ENCODE data around the gene PPIE. TPM values are rescaled to one million over a fixed set of nuclear protein-coding genes. Genes with fewer than 3 reads are reported as not detected.

The PPIE gene
- total RNA-seq, 4 donors from 2014 or later = 38.5 to 45.1 (median 42.0) TPM

DNA sequence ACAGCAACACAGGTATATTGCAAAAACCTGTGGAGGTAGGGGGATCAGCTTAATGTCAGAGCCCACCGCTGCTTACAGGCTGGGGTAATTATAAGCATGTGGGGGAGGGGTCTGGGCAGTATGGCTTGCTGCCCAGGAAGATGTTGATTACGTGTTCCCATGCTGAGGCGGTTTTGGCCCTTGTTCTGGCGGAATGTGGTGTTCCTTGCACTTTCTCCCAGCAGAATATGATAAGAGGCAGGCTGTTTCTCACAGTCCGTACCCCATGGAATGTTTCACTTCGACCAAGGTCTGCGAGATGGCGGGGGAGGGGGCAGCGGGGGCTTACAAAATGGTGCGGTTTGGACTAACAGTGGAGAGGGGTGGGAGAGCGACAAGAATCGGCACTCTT, 37.6 kb upstream of the PPIE start:
- Histone ChIP-seq H3K4me1 (peaks cover 0 to 10% (median 0%) of the 10 kb centered on the region in 3 donors), H3K27me3 (peaks cover 20% of the 10 kb centered on the region), H3K27ac (no peak overlapping the region), H3K4me3 (no peak overlapping the region), H3K9me3 (no peaks in the 10 kb centered on the region), H3K36me3 (no peaks in the 10 kb centered on the region)
- ATAC-seq = no peak
- WGBS, 2 donors (ENCODE audit: low coverage in 1 of 2) = 7 to 17% methylated on average over 4 to 8 of the region's 12 CpGs
- TF ChIP-seq POLR2AphosphoS5 (IDR thresholded peaks at IDR 0.05) = no peak
- TF ChIP-seq, protein P1, sequence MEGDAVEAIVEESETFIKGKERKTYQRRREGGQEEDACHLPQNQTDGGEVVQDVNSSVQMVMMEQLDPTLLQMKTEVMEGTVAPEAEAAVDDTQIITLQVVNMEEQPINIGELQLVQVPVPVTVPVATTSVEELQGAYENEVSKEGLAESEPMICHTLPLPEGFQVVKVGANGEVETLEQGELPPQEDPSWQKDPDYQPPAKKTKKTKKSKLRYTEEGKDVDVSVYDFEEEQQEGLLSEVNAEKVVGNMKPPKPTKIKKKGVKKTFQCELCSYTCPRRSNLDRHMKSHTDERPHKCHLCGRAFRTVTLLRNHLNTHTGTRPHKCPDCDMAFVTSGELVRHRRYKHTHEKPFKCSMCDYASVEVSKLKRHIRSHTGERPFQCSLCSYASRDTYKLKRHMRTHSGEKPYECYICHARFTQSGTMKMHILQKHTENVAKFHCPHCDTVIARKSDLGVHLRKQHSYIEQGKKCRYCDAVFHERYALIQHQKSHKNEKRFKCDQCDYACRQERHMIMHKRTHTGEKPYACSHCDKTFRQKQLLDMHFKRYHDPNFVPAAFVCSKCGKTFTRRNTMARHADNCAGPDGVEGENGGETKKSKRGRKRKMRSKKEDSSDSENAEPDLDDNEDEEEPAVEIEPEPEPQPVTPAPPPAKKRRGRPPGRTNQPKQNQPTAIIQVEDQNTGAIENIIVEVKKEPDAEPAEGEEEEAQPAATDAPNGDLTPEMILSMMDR (IDR thresholded peaks at IDR 0.05) = no peak

DNA sequence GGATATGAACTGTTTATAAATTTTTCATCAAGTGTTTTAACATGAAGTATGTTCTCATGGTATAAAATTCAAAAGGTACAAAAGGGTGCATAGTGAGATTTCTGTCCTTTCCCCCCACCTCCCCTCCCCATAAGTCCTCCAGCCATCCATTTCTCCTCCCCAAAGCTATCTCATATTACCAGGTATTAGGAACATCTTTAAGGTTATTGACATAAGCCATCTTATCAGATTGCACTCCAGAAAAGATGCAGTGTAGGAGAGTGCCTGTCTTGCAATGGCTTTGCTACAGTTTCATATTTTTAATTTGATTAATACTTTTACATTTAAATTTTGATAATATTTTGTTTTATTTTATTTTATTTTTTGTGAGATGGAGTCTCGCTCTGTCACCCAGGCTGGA, 33.9 kb upstream of the PPIE start:
- no peaks in the 10 kb centered on the region for H3K9me3 ChIP-seq
- TF ChIP-seq, protein P1 (IDR thresholded peaks at IDR 0.05) = no peak
- no peak for TF ChIP-seq POLR2AphosphoS5 (IDR thresholded peaks at IDR 0.05)
- no peak for TF ChIP-seq POLR2A (IDR thresholded peaks at IDR 0.05)
- no peak for TF ChIP-seq EP300 (IDR thresholded peaks at IDR 0.05)
- H3K4me3 ChIP-seq = no peak overlapping the region
- no peak for ATAC-seq
- H3K27ac ChIP-seq = no peak overlapping the region
- peaks cover 18% of the 10 kb centered on the region for H3K27me3 ChIP-seq
- no peaks in the 10 kb centered on the region for H3K36me3 ChIP-seq
- WGBS, 2 donors (ENCODE audit: low coverage in 1 of 2) = 100% methylated on average over 1 of the region's 1 CpG; no CpG with 5 or more reads in 1 of the 2 donors
- peaks cover 0 to 10% (median 0%) of the 10 kb centered on the region in 3 donors for H3K4me1 ChIP-seq

DNA sequence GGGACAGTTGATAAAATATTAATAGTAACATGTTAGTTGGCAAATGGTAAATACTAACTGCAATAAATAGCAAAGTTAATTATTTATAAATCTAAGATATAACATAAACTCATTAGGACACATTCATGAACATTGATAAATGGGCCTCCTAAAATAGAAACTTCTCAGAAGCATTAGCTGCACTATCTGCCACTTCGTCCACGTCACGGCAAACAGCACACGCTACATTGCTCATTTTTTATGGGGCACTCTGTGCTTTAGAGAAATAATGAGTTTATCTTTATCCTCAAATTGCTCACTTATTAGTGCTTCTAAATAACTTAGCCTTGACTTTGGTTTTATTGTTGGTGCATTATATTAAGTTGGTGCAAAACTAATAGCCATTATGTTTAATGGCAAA, 31.2 kb upstream of the PPIE start:
- H3K27ac ChIP-seq = no peak overlapping the region
- no peak overlapping the region for H3K4me3 ChIP-seq
- H3K9me3 ChIP-seq = no peaks in the 10 kb centered on the region
- WGBS, 2 donors (ENCODE audit: low coverage in 1 of 2) = 40 to 76% methylated on average over 4 of the region's 4 CpGs
- no peaks in the 10 kb centered on the region for H3K36me3 ChIP-seq
- H3K27me3 ChIP-seq = peaks cover 28% of the 10 kb centered on the region
- TF ChIP-seq POLR2A (IDR thresholded peaks at IDR 0.05) (no peak), EP300 (IDR thresholded peaks at IDR 0.05) (no peak), POLR2AphosphoS5 (IDR thresholded peaks at IDR 0.05) (no peak)
- TF ChIP-seq, protein P1 (IDR thresholded peaks at IDR 0.05) = no peak
- no peaks in the 10 kb centered on the region for H3K4me1 ChIP-seq
- ATAC-seq = no peak

DNA sequence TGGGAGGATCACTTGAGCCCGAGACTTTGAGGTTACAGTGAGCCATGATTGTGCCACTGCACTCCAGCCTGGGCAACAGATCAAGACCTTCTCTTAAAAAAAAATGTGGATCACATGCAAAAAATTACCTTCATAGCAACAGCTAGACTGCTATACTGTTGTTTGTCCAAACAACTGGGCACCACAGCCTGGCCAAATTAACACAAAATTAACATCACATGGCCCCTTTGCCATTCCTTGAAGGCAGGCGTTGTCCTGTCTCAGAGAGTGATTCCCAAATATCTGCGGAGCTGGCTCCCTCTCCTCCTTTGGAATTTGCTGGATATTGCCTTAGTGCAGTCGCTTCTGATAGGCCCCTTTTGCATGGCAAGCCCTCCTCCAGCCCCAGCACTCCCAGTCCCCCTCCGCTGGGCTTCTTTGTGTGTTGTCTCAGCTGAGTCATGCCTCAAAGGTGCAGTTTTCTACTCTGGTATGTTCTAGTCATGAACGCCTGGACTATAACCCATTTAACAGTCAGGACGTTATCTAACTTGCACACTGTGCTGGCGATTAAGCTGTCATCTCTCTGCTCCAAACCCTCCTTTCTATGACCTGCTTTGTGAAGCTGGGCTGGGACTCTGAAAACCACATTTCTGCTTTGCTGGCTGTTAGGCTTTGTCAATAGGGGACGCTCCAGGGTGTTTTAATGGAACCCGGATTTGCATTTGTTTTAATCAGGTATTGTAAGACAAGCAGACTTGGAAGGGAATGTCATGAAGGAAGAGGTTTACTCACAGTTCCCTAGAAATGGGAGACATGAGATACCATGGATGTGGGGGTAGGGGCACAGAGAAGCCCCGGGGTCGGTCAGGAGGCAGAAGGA, 27.3 kb upstream of the PPIE start:
- Histone ChIP-seq H3K27ac (no peak overlapping the region), H3K9me3 (no peaks in the 10 kb centered on the region), H3K36me3 (no peaks in the 10 kb centered on the region), H3K4me1 (no peaks in the 10 kb centered on the region), H3K4me3 (no peak overlapping the region), H3K27me3 (peaks cover 59% of the 10 kb centered on the region)
- TF ChIP-seq POLR2AphosphoS5 (IDR thresholded peaks at IDR 0.05) (no peak), EP300 (IDR thresholded peaks at IDR 0.05) (no peak), POLR2A (IDR thresholded peaks at IDR 0.05) (no peak)
- TF ChIP-seq, protein P1 (IDR thresholded peaks at IDR 0.05) = no peak
- 60 to 79% methylated on average over 5 of the region's 12 CpGs for WGBS, 2 donors (ENCODE audit: low coverage in 1 of 2)
- ATAC-seq = no peak

DNA sequence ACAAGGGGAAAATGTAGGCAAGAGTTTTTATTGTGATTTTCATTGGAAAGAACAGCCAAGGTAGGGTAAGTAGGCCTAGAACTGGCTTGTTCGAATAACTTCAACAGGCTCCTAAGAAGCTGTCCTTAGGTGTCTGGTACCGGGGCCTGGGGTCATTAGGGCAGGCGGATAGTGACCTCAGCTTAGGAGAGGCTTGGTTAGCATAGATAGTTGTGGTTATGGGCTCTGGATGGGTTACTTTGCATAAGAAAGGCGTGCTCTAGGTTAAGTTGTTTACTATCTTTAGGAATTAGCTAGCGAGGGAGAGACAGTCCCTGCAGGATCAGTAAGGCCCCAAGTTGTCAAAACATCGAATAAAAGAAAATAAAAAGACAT, 26.7 kb upstream of the PPIE start:
- Histone ChIP-seq H3K27me3 (peaks cover 64% of the 10 kb centered on the region), H3K36me3 (no peaks in the 10 kb centered on the region), H3K4me3 (no peak overlapping the region), H3K27ac (no peak overlapping the region), H3K9me3 (no peaks in the 10 kb centered on the region), H3K4me1 (no peaks in the 10 kb centered on the region)
- TF ChIP-seq, protein P1 (IDR thresholded peaks at IDR 0.05) = no peak
- 70 to 74% methylated on average over 2 to 6 of the region's 6 CpGs for WGBS, 2 donors (ENCODE audit: low coverage in 1 of 2)
- no peak for ATAC-seq

All from gastroesophageal sphincter (tissue), 4 donors.